Neuronal stem cell (in vitro differentiated cells): ENCODE measurements around the gene TEDC1.
A peak's percentile ranks its signal among the peaks of the same experiment; 100 is the strongest.

ENCODE experiments used
- DNase-seq: peaks from one replicate; pipeline ENCODE4 v3.0.0-alpha.2; 2013; ENCODE audit warnings: low spot score
- H2AFZ ChIP-seq: one replicate; pipeline ENCODE4 v1.6.1; 2013; ENCODE audit warnings: mild to moderate bottlenecking, low read length, inconsistent platforms
- H2AK5ac ChIP-seq: 2 replicates; pipeline ENCODE4 v1.6.1; 2013; ENCODE audit warnings: low read depth, mild to moderate bottlenecking, inconsistent platforms, low read length, moderate library complexity, mixed read lengths
- H2BK120ac ChIP-seq: 2 replicates; pipeline ENCODE4 v1.6.1; 2013; ENCODE audit warnings: low read depth, mild to moderate bottlenecking, inconsistent platforms, low read length, moderate library complexity, mixed read lengths
- H2BK12ac ChIP-seq: one replicate; pipeline ENCODE4 v1.6.1; 2013; ENCODE audit warnings: low read length, inconsistent platforms
- H2BK15ac ChIP-seq: 2 replicates; pipeline ENCODE4 v1.6.1; 2013; ENCODE audit warnings: mild to moderate bottlenecking, low read length, inconsistent platforms, mixed read lengths
- H2BK5ac ChIP-seq: one replicate; pipeline ENCODE4 v1.6.1; 2013; ENCODE audit warnings: inconsistent platforms, mild to moderate bottlenecking, low read length, moderate library complexity
- H3K14ac ChIP-seq: one replicate; pipeline ENCODE4 v1.6.1; 2013; ENCODE audit warnings: low read length, inconsistent platforms
- H3K18ac ChIP-seq: 2 replicates; pipeline ENCODE4 v1.6.1; 2013; ENCODE audit warnings: low read length, inconsistent platforms
- H3K23ac ChIP-seq: 2 replicates; pipeline ENCODE4 v1.6.1; 2013; ENCODE audit warnings: low read depth, mild to moderate bottlenecking, mixed read lengths, low read length, inconsistent platforms; ENCODE audit not compliant: poor library complexity
- H3K27ac ChIP-seq: replicated peaks from 3 replicates; pipeline ENCODE4 v1.5.1; 2013; ENCODE audit warnings: low read length, inconsistent platforms
- H3K27me3 ChIP-seq, 3 experiments: 2 replicates each; pipeline ENCODE4 v1.6.1; 2013; ENCODE audit warnings: low read length in 3 of 3, mild to moderate bottlenecking in 2 of 3, inconsistent platforms in 1 of 3, low read depth in 1 of 3, mixed read lengths in 1 of 3, moderate library complexity in 1 of 3; ENCODE audit not compliant: control insufficient read depth in 3 of 3, insufficient read depth in 3 of 3
- H3K36me3 ChIP-seq, 2 donors: replicated peaks in 1 of 2; 2 replicates each; pipeline ENCODE4 v1.6.1; 2013; ENCODE audit warnings: low read length in 2 of 2; ENCODE audit not compliant: control insufficient read depth in 2 of 2, insufficient read depth in 2 of 2
- H3K4ac ChIP-seq: 2 replicates; pipeline ENCODE4 v1.6.1; 2013; ENCODE audit warnings: inconsistent platforms, mild to moderate bottlenecking, low read length, moderate library complexity
- H3K4me1 ChIP-seq, 2 donors: 1 replicate in 1 of 2; 2 replicates in 1 of 2; pipeline ENCODE4 v1.6.1; 2013; ENCODE audit warnings: low read length in 2 of 2, low read depth in 1 of 2; ENCODE audit not compliant: control insufficient read depth in 2 of 2, insufficient read depth in 1 of 2
- H3K4me2 ChIP-seq: one replicate; pipeline ENCODE4 v1.6.1; 2013; ENCODE audit warnings: mild to moderate bottlenecking, low read length, inconsistent platforms; ENCODE audit not compliant: insufficient read depth, poor library complexity, severe bottlenecking
- H3K4me3 ChIP-seq, 2 donors: 2 replicates each; pipeline ENCODE4 v1.5.1; 2013; ENCODE audit warnings: low read length in 2 of 2, mild to moderate bottlenecking in 2 of 2, inconsistent platforms in 1 of 2, moderate library complexity in 1 of 2
- H3K79me1 ChIP-seq: one replicate; pipeline ENCODE4 v1.6.1; 2013; ENCODE audit warnings: low read depth, mild to moderate bottlenecking, inconsistent platforms, low read length, moderate library complexity
- H3K9ac ChIP-seq: one replicate; pipeline ENCODE4 v1.6.1; 2013; ENCODE audit warnings: mild to moderate bottlenecking, low read depth, low read length, inconsistent platforms; ENCODE audit not compliant: poor library complexity
- H3K9me3 ChIP-seq, 2 donors: replicated peaks in 1 of 2; 2 replicates each; pipeline versions ENCODE3 to v1.6.1; 2013; ENCODE audit warnings: low read length in 2 of 2, mild to moderate bottlenecking in 2 of 2, inconsistent platforms in 1 of 2, low read depth in 1 of 2, mixed read lengths in 1 of 2, moderate library complexity in 1 of 2; ENCODE audit not compliant: control insufficient read depth in 2 of 2, insufficient read depth in 1 of 2
- H4K8ac ChIP-seq: one replicate; pipeline ENCODE4 v1.6.1; 2013; ENCODE audit warnings: low read depth, mild to moderate bottlenecking, inconsistent platforms, low read length, moderate library complexity
- H4K91ac ChIP-seq: one replicate; pipeline ENCODE4 v1.6.1; 2013; ENCODE audit warnings: low read length, low read depth, mild to moderate bottlenecking, inconsistent platforms; ENCODE audit not compliant: poor library complexity
- WGBS, 2 donors: extraction: QIAGEN DNeasy Blood & Tissue Kit; methylation state at CpG; one replicate each; pipeline ENCODE4 v1.1.7; 2013; ENCODE audit warnings: missing lambda C conversion rate in 2 of 2, mixed read lengths in 1 of 2; ENCODE audit not compliant: insufficient read length in 2 of 2, insufficient replicate concordance in 1 of 2; ENCODE audit errors: extremely low coverage in 2 of 2; 5-methylcytosine and 5-hydroxymethylcytosine counted together

The TEDC1 gene

GRCh38 chr14:105492971-105493871 is 2.2 kb downstream of the TEDC1 start:
- Histone ChIP-seq H2BK5ac (no peak overlapping the region), H3K4me3 (no peak overlapping the region), H3K23ac (no peak overlapping the region), H3K4ac (no peak overlapping the region), H3K4me2 (no peak overlapping the region), H3K79me1 (peaks cover 17% of the 10 kb centered on the region), H3K27me3 (no peaks in the 10 kb centered on the region), H3K18ac (no peak overlapping the region), H3K9ac (peak overlapping the region; percentile 21), H2AK5ac (peak overlapping the region; percentile 43), H2BK120ac (no peak overlapping the region), H3K9me3 (no peaks in the 10 kb centered on the region), H4K8ac (no peak overlapping the region), H2BK12ac (no peak overlapping the region), H3K4me1 (peaks cover 14 to 15% of the 10 kb centered on the region in 2 donors), H3K27ac (no peak overlapping the region), H3K14ac (no peak overlapping the region), H2BK15ac (no peak overlapping the region), H3K36me3 (peaks cover 2 to 11% of the 10 kb centered on the region in 2 donors), H4K91ac (no peak overlapping the region), H2AFZ (no peak overlapping the region)
- WGBS, 2 donors = no CpG with 5 or more reads among the region's 20 CpGs
- DNase-seq = no peak

- Histone ChIP-seq H2AFZ (no peak overlapping the region), H3K4me1 (peaks cover 7 to 12% of the 10 kb centered on the region in 2 donors), H3K9ac (no peak overlapping the region), H3K4me3 (no peak overlapping the region), H4K91ac (no peak overlapping the region), H4K8ac (no peak overlapping the region), H3K4ac (no peak overlapping the region), H2BK5ac (no peak overlapping the region), H2BK15ac (no peak overlapping the region), H3K36me3 (peaks cover 2 to 14% of the 10 kb centered on the region in 2 donors), H3K27ac (no peak overlapping the region), H3K4me2 (no peak overlapping the region), H3K79me1 (peaks cover 17% of the 10 kb centered on the region), H2AK5ac (no peak overlapping the region), H3K23ac (peak overlapping the region; percentile 55), H3K18ac (no peak overlapping the region), H2BK120ac (no peak overlapping the region), H2BK12ac (no peak overlapping the region), H3K9me3 (no peaks in the 10 kb centered on the region), H3K27me3 (no peaks in the 10 kb centered on the region), H3K14ac (no peak overlapping the region)
- no peak for DNase-seq
- no CpG with 5 or more reads among the region's 16 CpGs for WGBS, 2 donors
These were observed 3.0 kb downstream of the TEDC1 start for GRCh38 chr14:105493921-105494605.

GRCh38 chr14:105494606-105494929 is 3.5 kb downstream of the TEDC1 start:
- H3K14ac ChIP-seq = no peak overlapping the region
- no peak overlapping the region for H3K18ac ChIP-seq
- no peak overlapping the region for H3K4me2 ChIP-seq
- peaks cover 2 to 14% of the 10 kb centered on the region in 2 donors for H3K36me3 ChIP-seq
- no peak for DNase-seq
- no peak overlapping the region for H3K23ac ChIP-seq
- no peak overlapping the region for H3K27ac ChIP-seq
- no peak overlapping the region for H3K4ac ChIP-seq
- no peak overlapping the region for H3K9ac ChIP-seq
- no peak overlapping the region for H3K4me3 ChIP-seq
- no peak overlapping the region for H2BK15ac ChIP-seq
- no peak overlapping the region for H2AFZ ChIP-seq
- no peaks in the 10 kb centered on the region for H3K27me3 ChIP-seq
- no peak overlapping the region for H2BK5ac ChIP-seq
- no peak overlapping the region for H4K91ac ChIP-seq
- H3K79me1 ChIP-seq = peaks cover 17% of the 10 kb centered on the region
- no CpG with 5 or more reads among the region's 6 CpGs for WGBS, 2 donors
- H2BK120ac ChIP-seq = no peak overlapping the region
- no peaks in the 10 kb centered on the region for H3K9me3 ChIP-seq
- no peak overlapping the region for H2AK5ac ChIP-seq
- no peak overlapping the region for H2BK12ac ChIP-seq
- peaks cover 2 to 10% of the 10 kb centered on the region in 2 donors for H3K4me1 ChIP-seq
- H4K8ac ChIP-seq = no peak overlapping the region
